ENCODE data around the gene COL4A2.
"Not testable (repeated sequence)": the region's sequence is repeated elsewhere in the genome, so short reads cannot be mapped to it uniquely, and the experiment has no call there.

Gene COL4A2

GRCh38 chr13:110483386-110483968, 176.4 kb downstream of the COL4A2 start:
- DNase-seq, result no peak

- DNase-seq, result no peak
Measured at GRCh38 chr13:110484290-110485048, 177.4 kb downstream of the COL4A2 start.

GRCh38 chr13:110485604-110486003, 178.5 kb downstream of the COL4A2 start:
- DNase-seq, result no peak

- no peak for DNase-seq
Measured at GRCh38 chr13:110486061-110486715, 179.1 kb downstream of the COL4A2 start.

- not testable (repeated sequence) for DNase-seq
Measured at GRCh38 chr13:110486880-110487279, 179.8 kb downstream of the COL4A2 start.

- no peak for DNase-seq
Measured at GRCh38 chr13:110490009-110490770, 183.1 kb downstream of the COL4A2 start.

- no peak for DNase-seq
Measured at GRCh38 chr13:110491869-110492678, 185.0 kb downstream of the COL4A2 start.

- no peak for DNase-seq
Measured at GRCh38 chr13:110492679-110493593, 185.9 kb downstream of the COL4A2 start.

GRCh38 chr13:110493613-110494012, 186.5 kb downstream of the COL4A2 start:
- DNase-seq, result no peak

- no peak for DNase-seq
Measured at GRCh38 chr13:110495376-110495775, 188.3 kb downstream of the COL4A2 start.

- DNase-seq, result no peak
Measured at GRCh38 chr13:110495881-110496280, 188.8 kb downstream of the COL4A2 start.

- no peak for DNase-seq
Measured at GRCh38 chr13:110496281-110496680, 189.2 kb downstream of the COL4A2 start.

- no peak for DNase-seq
Measured at GRCh38 chr13:110497003-110497402, 189.9 kb downstream of the COL4A2 start.

GRCh38 chr13:110497896-110498295, 190.8 kb downstream of the COL4A2 start:
- not testable (repeated sequence) for DNase-seq

- DNase-seq, result no peak
Measured at GRCh38 chr13:110498327-110498726, 191.2 kb downstream of the COL4A2 start.

- no peak for DNase-seq
Measured at GRCh38 chr13:110498765-110499164, 191.7 kb downstream of the COL4A2 start.

GRCh38 chr13:110499621-110500281, 192.7 kb downstream of the COL4A2 start:
- peak; percentile 90 for DNase-seq

GRCh38 chr13:110500341-110500740, 193.3 kb downstream of the COL4A2 start:
- DNase-seq, result no peak

GRCh38 chr13:110501188-110501587, 194.1 kb downstream of the COL4A2 start:
- no peak for DNase-seq

- no peak for DNase-seq
Measured at GRCh38 chr13:110503037-110503901, 196.2 kb downstream of the COL4A2 start.
